Astrocyte of the cerebellum (primary cell): ENCODE measurements around the gene SLC19A1.

ENCODE experiments used
- DNase-seq: peaks from one replicate; pipeline ENCODE4 v3.0.0-alpha.2; 2011; ENCODE audit warnings: low read depth
- H3K4me3 ChIP-seq: 2 replicates; pipeline ENCODE4 v1.5.1; 2011; ENCODE audit warnings: mild to moderate bottlenecking, low read depth, low read length, moderate library complexity
- CTCF ChIP-seq: IDR thresholded peaks from 2 replicates; pipeline ENCODE4 v1.5.1; 2012; ENCODE audit warnings: low read length, low read depth, moderate library complexity, mild to moderate bottlenecking; ENCODE audit errors: missing control alignments
- in situ Hi-C: cut with HindIII; loops from 2 replicates; pipeline ENCODE4 v1.10.0; 2017; ENCODE audit warnings: low sequenced_read_pairs

SLC19A1 gene

DNA sequence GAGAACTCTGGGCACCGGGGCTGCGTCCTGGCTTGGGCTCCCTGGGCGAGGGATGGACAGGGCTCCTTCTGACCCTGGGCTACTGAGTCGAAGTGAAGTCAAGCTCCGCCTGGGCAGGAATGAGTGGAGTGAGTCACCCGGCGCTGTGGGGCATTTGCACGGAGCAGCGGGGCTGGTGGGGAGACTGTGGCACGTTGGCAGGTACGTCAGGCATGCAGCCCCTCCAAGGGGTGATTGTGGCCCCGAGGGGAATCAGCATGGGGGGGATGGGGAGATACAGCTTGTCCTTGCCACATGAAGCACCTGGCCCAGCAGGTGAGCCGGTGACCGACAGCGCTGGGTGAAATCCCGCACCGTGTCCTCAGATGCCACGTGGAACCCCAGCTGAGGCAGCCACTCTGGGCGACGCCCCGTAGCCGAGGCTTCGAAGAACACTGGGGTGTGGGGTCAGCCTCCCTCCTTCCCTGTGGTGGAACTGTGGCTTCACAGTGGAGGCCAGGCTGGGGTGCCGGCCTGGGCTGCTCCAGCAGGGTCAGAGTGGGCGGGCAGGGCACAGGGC lies 74.9 kb downstream of the SLC19A1 start:
- no peak overlapping the region for H3K4me3 ChIP-seq
- DNase-seq = no peak
- in situ Hi-C loops = loop anchor here (25.0 kb wide), 1 partner anchor 130 kb away; no protein-coding TSS in a partner anchor
- TF ChIP-seq CTCF = no peak

DNA sequence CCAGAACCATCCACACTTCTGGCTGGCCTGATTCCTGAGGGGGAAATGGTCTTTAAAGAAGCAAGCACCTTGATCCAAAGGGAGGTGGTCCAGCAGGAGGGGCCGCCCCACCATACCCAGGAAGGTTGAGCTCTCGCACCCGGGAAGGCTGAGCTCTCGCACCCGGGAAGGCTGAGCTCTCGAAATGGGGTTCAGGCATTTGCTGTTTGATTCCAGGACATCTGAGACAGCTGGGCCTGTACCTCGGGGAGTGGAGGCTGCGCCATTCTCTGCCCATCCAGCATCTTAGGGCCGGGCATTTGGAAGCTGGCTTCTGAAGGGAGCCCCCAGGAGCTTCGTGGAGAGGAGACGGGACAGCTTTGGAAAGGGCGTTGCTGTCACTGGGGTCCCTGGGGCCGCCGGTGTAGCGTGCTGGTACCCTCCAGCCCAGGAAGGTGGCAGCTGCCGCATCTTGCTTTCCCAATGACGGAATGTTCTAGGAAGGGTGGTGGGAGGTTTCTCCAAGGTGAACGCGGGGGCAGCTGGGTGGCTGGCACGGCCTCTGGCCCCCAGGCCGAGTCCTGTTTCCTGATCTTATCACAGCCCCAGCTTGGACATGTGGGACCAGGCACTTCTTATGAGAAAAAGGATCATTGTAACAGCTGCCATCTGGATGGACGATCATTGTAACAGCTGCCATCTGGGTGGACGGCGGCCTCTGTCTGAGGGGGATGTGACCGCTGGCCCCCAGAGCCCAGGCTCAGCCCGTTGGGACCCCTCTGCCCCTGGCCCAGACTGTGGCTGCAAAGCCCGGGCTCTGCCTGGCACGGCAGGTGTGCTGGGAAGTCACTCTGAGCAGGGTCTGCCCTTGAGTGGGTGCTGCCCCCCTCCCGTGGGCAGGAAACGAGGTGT lies 75.7 kb downstream of the SLC19A1 start:
- no peak for TF ChIP-seq CTCF
- no peak for DNase-seq
- H3K4me3 ChIP-seq = no peak overlapping the region
- in situ Hi-C loops = loop anchor here (25.0 kb wide), 1 partner anchor 129 kb away; no protein-coding TSS in a partner anchor

GRCh38 chr21:45465611-45466329 lies 76.5 kb downstream of the SLC19A1 start:
- no peak for DNase-seq
- H3K4me3 ChIP-seq = no peak overlapping the region
- in situ Hi-C loops = loop anchor here (25.0 kb wide), 1 partner anchor 128 kb away; no protein-coding TSS in a partner anchor
- no peak for TF ChIP-seq CTCF

- H3K4me3 ChIP-seq = no peak overlapping the region
- no peak for TF ChIP-seq CTCF
- in situ Hi-C loops = loop anchor here (25.0 kb wide), 1 partner anchor 128 kb away; no protein-coding TSS in a partner anchor
- DNase-seq = no peak
Measured at GRCh38 chr21:45465105-45465504, 77.1 kb downstream of the SLC19A1 start.

DNA sequence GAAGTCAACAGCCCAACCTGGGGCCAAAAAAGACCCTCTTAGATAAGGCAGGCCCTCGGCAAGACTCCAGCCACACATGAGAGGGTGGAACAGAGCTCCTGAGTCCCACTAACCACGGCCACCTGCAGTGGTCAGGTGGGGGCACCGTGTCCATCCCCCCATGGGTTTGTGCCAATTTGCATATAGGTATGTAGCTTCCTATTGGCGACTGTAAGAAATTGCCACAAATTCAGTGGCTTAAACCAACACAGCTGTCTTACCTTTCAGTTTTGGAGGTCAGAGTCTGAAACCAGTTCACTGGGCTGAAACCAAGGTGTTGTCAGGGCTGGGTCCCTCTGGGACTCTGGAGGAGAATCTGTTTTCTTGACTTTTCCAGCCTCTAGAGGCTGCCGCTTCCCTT lies 77.9 kb downstream of the SLC19A1 start:
- no peak for TF ChIP-seq CTCF
- no peak overlapping the region for H3K4me3 ChIP-seq
- in situ Hi-C loops = loop anchor here (25.0 kb wide), 1 partner anchor 127 kb away; no protein-coding TSS in a partner anchor
- no peak for DNase-seq

DNA sequence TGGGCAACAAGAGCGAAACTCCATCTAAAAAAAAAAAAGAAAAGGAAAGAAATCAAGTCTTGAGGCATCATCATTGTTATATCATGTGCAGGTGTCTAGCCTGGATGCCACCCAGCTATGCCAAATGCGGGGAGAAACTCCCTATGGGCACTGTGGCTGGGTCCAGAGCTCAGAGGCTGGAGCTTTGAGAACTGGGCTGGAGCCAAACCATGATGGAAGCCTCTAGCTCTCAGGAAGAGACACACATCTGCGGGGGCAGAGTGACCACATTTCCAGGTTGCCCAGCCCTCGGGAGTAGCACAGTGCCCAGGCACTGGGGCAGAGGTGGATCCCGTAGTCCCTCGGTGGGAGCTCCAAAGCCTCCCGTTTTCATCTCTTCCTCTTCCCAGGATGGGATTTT lies 78.4 kb downstream of the SLC19A1 start:
- DNase-seq = no peak
- in situ Hi-C loops = loop anchor here (25.0 kb wide), 1 partner anchor 127 kb away; no protein-coding TSS in a partner anchor
- no peak overlapping the region for H3K4me3 ChIP-seq

More for the DNA sequence above, 78.4 kb downstream of the SLC19A1 start:
- TF ChIP-seq CTCF = no peak
